ENCODE measurements around the gene NUP98. TPM values are rescaled to one million over a fixed set of nuclear protein-coding genes. Genes with fewer than 3 reads are reported as not detected.

Gene NUP98
- total and polyA plus RNA-seq, 2 of the 13 experiments (the other 11 are each of a cell fraction or from before 2014, with no cell fraction given): 76.6 to 85.3 TPM

DNA sequence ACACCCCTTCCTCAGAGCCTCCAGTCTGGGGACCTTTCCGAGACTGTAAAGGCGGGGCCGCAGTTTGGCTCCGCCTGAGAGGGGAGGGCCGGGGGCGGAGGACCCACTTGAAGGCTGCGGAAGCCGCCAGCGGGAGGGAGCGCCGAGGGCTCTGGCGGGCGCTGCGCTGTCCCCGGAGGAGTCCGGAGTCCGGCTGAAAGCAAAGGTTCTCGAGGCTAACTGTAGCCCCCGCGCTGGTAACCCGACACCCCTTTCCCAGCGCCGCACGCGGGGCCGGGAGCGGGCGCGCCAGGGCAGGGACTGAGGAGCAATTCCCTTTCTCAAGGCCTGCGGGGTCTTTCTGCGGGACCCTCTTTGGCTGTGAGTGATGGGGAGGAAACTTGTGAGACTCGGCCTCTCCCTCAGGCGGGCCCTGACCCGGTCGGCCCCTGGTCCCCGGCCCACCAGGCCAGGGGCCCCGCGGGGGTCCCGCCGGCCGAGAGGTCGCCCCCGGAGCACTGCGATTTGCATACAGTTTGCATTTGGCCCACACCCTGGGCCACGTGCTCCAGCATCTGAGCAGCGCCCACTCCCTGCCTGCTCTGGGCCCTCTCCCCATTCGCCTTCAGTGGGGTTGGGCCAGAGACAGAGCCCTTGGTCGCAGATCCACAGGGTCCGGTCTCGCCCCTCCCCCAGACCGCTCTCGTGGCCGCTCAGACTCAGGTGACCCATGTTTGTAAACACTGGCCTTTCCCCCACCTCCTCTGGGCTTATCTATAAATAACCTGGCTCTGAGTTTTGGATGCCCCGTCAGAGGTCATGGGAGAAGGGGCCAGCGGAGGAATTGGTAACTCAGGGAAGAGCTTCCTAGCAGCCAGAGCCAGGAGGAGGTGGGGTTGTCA, 155.0 kb downstream of the NUP98 start (continued):
- no peak for TF ChIP-seq RBM22 (optimal IDR thresholded peaks at IDR 0.05; ENCODE audit: low read length)
- TF ChIP-seq, protein P1, sequence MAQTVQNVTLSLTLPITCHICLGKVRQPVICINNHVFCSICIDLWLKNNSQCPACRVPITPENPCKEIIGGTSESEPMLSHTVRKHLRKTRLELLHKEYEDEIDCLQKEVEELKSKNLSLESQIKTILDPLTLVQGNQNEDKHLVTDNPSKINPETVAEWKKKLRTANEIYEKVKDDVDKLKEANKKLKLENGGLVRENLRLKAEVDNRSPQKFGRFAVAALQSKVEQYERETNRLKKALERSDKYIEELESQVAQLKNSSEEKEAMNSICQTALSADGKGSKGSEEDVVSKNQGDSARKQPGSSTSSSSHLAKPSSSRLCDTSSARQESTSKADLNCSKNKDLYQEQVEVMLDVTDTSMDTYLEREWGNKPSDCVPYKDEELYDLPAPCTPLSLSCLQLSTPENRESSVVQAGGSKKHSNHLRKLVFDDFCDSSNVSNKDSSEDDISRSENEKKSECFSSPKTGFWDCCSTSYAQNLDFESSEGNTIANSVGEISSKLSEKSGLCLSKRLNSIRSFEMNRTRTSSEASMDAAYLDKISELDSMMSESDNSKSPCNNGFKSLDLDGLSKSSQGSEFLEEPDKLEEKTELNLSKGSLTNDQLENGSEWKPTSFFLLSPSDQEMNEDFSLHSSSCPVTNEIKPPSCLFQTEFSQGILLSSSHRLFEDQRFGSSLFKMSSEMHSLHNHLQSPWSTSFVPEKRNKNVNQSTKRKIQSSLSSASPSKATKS (CRISPR knock-in tag; IDR thresholded peaks at IDR 0.05): no peak
- no peak for TF ChIP-seq KMT2A (CRISPR knock-in tag; IDR thresholded peaks at IDR 0.05)
- 0 out of 2 replicates have a peak, but pooled peaks have one; percentile 23 for TF ChIP-seq ZNF546 (CRISPR knock-in tag; conservative IDR thresholded peaks at IDR 0.05)
- no peak for TF ChIP-seq ZNF556 (CRISPR knock-in tag; IDR thresholded peaks at IDR 0.05; ENCODE audit: borderline replicate concordance)
- TF ChIP-seq, protein P2, sequence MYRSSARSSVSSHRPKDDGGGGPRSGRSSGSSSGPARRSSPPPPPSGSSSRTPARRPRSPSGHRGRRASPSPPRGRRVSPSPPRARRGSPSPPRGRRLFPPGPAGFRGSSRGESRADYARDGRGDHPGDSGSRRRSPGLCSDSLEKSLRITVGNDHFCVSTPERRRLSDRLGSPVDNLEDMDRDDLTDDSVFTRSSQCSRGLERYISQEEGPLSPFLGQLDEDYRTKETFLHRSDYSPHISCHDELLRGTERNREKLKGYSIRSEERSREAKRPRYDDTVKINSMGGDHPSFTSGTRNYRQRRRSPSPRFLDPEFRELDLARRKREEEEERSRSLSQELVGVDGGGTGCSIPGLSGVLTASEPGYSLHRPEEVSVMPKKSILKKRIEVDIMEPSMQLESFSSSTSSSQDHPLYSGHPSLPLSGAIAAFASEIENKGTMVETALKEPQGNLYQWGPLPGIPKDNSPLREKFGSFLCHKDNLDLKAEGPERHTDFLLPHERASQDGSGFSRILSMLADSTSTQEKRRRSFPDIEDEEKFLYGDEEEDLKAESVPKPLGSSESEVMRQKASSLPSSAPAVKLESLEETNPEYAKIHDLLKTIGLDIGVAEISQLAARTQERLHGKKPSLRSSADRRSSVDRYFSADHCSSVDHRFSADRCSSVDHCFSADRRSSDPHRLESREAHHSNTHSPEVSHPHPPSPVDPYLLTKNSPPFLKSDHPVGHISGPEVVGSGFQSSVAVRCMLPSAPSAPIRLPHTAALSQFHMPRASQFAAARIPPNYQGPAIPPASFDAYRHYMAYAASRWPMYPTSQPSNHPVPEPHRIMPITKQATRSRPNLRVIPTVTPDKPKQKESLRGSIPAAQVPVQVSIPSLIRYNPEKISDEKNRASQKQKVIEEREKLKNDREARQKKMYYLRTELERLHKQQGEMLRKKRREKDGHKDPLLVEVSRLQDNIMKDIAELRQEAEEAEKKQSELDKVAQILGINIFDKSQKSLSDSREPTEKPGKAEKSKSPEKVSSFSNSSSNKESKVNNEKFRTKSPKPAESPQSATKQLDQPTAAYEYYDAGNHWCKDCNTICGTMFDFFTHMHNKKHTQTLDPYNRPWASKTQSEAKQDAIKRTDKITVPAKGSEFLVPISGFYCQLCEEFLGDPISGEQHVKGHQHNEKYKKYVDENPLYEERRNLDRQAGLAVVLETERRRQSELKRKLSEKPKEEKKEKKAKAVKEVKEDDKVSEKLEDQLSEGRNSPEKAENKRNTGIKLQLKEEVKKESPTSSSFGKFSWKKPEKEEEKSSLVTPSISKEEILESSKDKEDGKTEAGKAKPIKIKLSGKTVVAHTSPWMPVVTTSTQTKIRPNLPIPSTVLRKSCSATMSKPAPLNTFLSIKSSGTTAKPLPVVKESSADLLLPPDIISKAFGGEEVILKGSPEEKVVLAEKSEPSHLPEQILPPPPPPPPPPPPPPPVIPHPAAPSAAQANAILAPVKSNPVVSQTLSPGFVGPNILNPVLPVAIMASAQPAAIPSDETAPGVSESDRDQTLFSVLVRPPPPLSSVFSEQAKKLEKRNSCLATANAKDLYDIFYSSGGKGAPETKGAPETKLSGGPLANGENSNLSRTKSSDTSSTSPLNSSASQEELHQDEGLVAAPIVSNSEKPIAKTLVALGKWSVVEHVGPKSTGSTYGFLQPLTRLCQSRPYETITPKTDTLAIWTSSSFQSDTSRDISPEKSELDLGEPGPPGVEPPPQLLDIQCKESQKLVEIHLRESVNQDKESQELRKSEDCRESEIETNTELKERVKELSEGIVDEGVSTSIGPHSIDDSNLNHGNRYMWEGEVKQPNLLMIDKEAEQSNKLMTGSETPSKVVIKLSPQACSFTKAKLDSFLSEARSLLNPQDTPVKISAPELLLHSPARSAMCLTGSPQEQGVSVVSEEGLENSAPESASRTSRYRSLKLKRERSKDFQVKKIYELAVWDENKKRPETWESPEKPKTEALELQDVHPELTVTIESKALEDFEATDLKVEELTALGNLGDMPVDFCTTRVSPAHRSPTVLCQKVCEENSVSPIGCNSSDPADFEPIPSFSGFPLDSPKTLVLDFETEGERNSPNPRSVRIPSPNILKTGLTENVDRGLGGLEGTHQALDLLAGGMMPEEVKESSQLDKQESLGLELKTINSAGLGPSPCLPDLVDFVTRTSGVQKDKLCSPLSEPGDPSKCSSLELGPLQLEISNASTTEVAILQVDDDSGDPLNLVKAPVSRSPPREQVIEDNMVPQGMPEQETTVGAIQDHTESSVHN (CRISPR knock-in tag; IDR thresholded peaks at IDR 0.05): no peak; the same call in 1 of the 2 replicates
- TF ChIP-seq, protein P3, sequence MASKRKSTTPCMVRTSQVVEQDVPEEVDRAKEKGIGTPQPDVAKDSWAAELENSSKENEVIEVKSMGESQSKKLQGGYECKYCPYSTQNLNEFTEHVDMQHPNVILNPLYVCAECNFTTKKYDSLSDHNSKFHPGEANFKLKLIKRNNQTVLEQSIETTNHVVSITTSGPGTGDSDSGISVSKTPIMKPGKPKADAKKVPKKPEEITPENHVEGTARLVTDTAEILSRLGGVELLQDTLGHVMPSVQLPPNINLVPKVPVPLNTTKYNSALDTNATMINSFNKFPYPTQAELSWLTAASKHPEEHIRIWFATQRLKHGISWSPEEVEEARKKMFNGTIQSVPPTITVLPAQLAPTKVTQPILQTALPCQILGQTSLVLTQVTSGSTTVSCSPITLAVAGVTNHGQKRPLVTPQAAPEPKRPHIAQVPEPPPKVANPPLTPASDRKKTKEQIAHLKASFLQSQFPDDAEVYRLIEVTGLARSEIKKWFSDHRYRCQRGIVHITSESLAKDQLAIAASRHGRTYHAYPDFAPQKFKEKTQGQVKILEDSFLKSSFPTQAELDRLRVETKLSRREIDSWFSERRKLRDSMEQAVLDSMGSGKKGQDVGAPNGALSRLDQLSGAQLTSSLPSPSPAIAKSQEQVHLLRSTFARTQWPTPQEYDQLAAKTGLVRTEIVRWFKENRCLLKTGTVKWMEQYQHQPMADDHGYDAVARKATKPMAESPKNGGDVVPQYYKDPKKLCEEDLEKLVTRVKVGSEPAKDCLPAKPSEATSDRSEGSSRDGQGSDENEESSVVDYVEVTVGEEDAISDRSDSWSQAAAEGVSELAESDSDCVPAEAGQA (IDR thresholded peaks at IDR 0.05; ENCODE audit: low read depth): no peak
- TF ChIP-seq, protein P3 (CRISPR knock-in tag; IDR thresholded peaks at IDR 0.05; ENCODE audit: borderline replicate concordance): no peak
- no peak for TF ChIP-seq ZNF234 (CRISPR knock-in tag; conservative IDR thresholded peaks at IDR 0.05)
- TF ChIP-seq, protein P4, sequence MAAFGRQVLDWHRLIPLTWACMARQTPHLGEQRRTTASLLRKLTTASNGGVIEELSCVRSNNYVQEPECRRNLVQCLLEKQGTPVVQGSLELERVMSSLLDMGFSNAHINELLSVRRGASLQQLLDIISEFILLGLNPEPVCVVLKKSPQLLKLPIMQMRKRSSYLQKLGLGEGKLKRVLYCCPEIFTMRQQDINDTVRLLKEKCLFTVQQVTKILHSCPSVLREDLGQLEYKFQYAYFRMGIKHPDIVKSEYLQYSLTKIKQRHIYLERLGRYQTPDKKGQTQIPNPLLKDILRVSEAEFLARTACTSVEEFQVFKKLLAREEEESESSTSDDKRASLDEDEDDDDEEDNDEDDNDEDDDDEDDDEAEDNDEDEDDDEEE (CRISPR knock-in tag; IDR thresholded peaks at IDR 0.05): no peak
